ENCODE measurements around the gene QRFP.
A peak's percentile ranks its signal among the peaks of the same experiment; 100 is the strongest.
"Not testable (repeated sequence)": the region's sequence is repeated elsewhere in the genome, so short reads cannot be mapped to it uniquely, and the experiment has no call there.

The QRFP gene

DNA sequence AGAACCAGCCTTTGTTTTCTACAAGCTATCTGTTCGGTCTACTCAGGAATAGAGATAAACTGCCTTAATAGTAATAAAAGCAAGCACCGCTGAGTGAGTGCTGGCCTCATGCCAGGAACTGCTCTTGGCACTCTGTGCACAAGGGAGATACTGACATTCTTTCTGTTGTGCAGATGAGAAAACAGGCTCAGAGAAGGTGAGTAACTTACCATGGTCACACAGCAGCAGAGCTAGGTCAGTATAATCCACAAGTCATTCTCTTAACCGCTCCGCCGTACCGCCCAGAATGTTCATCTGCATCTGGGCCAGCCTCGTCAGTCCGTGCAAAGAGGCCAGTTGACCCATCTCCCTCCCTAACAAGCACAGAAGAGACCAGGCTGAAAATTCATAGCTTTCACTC is 27.4 kb downstream of the QRFP start:
- no peak for DNase-seq

DNA sequence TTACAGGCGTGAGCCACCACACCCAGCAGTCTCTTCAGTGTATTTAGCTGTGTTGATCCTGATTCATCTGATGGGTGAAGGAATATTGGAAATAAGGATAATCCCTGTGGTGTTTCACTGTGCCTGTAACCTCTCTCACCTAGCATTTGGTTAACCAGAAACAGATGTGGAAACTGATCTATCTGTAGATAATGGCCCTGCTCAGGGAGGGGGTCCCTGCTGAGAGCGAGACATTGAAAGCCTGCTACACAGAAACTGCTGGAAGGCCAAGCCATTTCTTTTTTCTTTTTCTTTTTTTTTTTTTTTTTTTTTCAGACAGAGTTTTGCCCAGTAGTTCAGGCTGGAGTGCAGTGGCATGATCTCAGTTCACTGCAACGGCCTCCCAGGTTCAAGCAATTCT is 28.4 kb downstream of the QRFP start:
- no peak for DNase-seq

DNA sequence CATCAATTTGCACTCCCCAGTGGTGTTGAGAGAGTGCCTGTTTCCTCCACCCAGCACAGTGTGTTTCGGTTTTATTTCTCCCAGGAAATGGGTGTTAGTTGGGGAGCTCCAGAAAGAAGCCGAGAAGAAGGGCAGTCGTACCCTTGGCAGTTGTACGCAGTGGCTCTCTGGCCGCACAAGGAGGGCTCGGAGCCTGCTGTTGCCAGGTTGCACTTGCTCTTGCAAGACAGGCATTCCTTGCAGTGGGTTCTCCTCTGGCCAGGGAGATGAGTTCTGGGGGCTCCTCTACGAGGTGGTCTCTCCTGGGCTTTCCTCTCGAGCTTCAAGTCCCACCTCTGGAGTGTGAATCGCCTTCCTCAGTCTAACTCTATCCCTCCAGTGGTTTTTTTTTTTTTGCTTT is 29.1 kb downstream of the QRFP start:
- no peak for DNase-seq

DNA sequence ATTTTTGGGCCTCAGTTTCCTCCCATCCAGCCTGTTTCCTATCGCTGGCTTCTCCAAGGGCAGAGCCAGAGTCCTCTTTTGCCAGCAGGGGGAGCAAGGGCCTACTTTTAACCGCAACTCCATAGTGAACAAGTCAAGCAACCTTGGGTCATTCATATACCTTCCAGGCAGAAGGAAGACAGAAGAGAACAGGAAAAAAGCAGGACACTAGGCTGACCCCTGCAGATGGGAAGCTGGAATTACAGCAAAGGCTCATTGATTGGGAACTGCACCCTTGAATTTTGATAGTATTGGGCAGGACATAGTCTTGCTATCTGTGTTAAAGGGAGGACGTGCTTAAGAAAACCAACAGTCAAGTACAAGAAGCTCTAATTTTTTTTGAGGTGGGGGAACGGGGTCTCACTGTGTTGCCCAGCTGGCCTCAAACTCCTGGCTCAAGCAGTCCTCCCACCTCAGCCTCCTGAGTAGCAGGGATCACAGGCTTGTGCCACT is 30.1 kb downstream of the QRFP start:
- peak; percentile 60 for DNase-seq

DNA sequence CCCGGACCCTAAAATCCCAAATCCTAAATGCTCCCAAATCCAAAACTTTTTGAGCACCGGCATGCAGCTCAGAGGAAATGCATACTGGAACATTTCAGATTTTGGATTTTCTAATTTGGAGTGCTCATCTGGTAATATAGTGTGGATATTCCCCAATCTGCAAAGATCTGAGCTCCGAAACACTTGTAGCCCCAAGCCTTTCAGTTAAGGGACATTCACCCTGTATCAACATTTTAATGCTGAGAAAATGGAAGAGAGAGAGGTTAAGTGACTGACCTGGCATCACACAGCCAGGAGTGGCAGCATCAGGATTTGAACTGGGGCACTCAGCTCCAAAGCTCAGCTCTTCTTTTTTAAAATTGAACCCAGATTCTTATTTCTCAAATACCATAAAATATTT is 30.7 kb downstream of the QRFP start:
- no peak for DNase-seq

DNA sequence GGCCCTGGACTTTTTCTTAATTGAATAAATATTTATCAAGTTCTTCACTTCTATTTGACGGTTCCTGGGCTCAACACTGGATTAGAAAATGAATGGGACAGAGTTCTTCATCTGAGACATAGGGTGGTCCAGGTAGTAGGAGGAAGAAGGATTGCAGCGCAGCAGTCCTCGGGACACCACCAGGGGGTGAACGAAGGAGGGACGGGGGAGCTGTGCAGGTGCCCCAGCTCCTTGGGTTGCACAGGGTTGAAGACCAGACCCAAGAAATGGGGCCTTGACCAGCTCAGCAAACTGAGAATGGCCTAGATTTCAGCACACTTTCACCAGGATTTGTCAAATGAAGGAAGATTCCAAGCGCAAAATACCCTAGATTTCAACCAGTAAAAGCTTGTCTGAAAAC is 32.1 kb downstream of the QRFP start:
- no peak for DNase-seq

DNA sequence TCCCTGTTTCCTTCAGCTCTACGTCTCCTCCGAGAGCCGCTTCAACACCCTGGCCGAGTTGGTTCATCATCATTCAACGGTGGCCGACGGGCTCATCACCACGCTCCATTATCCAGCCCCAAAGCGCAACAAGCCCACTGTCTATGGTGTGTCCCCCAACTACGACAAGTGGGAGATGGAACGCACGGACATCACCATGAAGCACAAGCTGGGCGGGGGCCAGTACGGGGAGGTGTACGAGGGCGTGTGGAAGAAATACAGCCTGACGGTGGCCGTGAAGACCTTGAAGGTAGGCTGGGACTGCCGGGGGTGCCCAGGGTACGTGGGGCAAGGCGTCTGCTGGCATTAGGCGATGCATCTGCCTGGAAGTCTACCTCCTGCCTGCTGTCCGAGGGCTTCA is 33.9 kb downstream of the QRFP start:
- no peak for DNase-seq

DNA sequence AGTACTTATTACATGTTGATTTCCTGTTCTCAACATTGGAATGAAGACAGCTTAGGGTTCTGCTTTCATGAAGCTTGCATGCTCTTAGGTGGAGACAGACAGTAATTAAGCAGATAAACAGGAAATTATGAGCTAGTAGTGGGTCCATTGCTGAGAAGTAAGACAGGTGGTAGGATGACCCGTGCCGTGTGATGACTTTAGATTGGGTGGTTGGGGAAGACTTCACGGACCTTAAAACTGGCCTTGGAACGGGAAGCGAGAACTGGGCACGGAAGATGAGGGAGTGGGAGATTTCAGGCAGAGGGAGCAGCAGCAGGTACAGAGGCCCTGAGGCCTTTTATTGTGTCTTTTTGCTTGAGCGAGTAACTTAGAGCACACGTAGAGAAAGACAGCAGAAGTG is 34.4 kb downstream of the QRFP start:
- DNase-seq = no peak

DNA sequence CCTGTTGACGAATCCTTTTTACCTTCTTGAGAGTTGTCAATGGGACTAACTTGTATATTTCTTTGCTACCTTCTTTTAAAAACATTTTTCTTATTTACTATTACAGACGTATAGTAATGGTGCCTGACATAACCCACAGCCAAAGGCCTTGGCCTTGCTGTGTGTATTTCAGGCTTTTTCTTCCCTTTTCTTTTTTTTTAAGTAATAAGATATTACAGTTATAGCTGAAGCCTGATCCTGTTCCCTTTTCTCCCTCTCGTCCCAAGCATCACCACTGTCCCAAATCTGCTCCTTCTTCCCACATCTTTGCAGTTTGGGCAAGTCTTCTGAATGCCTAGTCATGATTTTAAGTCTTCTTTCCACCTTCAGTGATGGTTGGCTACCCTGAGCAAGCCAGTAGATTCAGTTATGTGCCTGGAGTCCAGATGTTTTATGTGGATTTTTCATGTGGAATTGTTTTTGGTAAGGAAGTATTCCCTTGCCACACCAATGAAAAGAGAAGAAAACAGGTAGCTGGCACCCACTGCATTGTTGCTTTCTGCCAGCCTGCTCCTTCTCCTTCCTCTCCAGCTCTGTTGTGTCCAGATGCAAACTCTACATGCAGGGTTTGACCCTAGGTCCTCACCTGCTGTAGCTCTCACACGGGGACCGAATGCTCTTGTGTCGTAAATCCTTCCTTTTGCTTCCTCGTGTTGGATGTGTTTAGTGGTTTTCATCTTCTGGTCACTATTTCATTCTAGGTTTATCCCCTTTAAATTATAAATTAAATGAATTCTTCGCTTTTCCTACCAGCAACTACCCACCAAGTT is 35.0 kb downstream of the QRFP start:
- no peak for DNase-seq

DNA sequence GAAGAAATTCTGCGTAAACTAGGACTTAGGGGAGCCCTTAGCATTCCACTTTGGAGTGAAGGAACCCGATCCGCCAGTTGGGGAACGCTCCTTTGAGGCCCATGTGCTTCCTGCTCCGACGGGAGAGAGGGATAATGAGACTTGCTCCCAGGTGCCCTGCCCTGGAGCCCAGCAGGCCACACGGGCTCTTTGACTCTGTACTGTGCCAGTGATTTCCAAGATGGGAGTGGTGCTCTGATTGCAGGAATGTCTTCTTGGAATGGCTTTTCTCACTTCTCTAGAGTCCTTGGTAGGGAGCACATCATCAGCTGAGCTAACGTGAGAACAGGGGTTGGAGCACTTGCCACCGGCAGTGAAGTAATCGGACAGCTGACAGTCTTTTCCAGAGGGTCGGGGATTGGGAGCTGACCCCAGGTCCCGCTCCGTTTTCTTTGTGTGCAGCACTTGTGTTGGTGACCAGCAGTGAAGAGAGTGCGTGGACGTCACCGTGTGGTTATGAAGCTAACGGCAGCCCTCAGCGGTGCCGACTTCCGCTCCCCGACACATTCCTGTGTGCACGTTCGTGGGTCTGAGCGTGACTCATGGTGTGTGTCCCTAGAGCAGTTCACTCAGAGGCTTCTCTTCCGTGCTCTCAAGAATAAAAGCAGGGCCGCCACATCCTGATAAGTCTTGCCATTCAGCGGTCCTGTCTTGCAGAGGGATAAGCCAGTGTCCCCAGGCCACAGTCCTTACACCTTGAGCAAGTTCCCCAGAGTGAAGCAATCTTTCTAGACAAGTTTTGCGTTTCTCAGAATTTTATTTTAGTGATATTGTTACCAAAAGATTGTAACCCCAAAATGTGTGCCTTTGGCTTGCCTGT is 35.9 kb downstream of the QRFP start:
- DNase-seq = no peak

DNA sequence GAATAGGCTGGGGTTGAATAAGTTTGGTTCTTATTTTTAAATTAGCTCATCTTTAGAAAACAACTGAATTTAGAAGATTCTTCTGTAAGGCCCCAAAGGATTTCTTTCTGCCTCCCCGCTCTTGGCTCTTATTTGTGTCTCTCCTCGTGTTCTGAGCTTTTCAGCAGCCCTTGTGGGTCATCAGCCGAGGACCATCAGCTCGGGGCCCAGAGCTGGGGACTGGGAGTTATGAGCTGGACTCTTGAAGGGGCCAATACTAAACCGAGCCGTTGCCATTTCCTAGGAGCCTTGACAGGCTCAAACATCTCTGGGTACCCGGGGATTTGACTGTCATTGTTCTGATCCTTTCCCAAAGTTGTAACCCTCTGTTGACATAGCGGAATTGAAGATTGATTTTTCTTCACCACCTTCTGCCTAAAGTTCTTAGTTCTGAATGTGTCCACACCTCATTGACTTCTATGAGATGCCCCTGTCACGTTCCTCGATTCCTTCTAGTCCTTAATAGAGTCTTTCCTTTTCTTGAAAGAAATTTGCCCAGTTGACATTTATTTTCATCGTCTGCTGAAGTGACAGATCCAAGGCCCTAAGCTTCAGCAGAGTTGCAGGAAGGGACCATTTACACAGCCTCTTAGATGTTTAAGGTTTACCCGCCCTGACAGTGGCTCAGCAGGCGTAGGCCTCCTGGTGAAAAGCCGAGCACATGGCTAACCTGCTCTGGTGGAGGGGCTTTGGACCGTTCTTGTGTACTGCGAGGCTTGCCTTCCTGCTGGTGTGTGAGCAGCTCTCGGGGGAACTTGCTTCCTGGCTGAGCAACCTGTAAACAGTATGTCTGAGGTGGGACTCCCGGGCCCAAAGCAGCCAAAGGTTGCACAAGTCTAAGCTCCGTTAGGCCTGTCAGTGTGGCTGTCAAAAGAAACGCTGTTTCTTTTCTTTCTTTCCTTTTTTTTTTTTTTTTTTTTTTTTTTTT is 37.6 kb downstream of the QRFP start:
- DNase-seq = no peak

DNA sequence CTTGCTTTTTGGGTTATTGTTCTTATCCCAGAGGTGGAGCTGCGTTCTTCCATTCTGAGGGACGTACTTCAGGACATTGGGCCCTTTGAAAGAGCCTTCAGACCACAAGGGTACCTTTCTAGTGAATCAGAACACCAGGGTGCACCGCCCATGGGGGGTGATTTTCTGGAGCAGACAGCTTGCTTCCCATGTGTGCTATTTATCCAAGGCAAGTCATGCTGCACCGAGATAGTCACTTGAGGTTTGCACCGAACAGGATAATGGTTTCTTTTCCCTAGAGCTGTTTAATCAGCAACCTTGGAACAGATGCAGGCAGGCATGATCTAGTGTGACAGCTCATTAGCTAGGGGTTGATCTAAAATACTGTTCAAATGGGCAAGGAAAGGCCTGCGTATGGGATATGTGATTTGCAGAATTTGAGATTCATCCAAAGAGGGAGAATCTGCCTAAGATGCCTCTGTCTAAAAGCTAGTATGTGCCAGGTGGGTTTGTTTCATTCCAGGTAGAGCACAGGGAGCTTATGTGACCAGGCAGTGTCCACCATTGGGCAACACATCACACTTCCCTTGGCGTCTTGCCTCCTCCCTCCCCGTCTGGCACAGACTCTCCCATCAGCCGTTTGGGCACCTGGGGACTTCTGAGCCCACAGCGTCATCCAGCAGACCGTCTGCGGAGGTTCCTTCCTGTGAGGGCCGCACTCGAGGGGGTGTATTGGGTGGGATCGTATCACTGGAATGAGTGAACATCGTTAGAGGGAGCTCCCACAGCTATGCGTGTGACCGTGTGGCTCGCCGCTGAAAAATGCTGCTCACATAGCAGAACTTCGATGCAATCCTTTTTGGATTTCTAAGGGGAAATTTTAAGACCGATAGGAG is 38.5 kb downstream of the QRFP start:
- no peak for DNase-seq

DNA sequence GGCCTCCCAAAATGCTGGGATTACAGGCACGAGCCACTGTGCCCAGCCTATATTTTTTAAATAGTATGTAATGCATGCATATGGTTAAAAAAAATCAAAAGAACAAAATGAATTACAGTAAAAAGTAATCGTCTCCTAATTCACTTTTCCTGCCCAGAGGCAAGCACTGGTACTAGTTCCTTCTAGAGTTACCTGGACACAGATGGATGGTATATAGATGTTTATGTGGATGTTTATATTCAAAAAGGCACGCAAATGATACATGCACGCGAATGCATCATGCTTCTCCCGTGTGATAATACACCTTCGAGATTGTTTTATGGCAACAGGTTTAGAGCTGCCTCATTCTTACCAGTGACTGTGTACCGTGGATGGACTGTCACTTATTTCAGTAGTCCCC is 40.1 kb downstream of the QRFP start:
- DNase-seq = no peak

DNA sequence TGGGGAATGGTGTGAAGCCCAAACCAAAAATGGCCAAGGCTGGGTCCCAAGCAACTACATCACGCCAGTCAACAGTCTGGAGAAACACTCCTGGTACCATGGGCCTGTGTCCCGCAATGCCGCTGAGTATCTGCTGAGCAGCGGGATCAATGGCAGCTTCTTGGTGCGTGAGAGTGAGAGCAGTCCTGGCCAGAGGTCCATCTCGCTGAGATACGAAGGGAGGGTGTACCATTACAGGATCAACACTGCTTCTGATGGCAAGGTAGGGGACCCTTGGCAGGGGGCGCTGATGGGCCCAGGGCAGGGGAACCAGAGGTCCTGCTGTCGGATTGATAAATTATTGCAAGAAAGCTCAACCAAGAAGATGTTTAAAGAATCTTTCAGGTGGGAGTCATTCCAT is 41.8 kb downstream of the QRFP start:
- no peak for DNase-seq

DNA sequence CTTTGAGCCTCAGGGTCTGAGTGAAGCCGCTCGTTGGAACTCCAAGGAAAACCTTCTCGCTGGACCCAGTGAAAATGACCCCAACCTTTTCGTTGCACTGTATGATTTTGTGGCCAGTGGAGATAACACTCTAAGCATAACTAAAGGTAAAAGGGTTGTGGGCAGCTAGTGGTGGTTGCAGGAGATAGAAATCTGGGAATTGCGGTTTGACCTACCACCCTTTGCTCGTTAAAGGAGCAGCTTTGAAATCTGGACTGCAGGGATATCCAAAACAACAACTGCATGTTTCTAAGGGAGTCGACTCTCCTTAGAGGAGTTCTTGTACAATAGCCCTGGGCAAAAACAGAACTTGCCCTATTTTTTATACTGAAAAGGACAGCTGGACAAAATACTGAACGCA is 42.5 kb downstream of the QRFP start:
- DNase-seq = no peak

DNA sequence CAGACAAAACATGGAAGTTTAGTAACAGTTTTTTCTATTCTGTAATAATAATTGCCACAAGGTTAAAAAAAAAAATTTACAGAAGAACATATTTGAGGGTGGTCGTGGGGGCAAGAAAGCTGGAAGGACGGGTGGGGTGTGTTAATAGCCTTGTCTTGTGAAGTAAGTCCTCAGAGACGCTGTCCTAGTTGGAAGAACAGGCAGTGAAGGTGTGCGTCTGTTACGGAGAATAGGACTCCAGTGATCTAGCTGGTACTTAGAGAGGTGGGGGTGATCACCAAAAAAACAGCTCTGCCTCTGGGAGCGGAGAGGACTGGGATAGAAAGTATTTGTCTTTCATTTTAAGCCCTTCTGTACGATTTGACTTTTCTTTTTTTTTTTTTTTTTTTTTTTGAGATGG is 43.8 kb downstream of the QRFP start:
- no peak for DNase-seq

DNA sequence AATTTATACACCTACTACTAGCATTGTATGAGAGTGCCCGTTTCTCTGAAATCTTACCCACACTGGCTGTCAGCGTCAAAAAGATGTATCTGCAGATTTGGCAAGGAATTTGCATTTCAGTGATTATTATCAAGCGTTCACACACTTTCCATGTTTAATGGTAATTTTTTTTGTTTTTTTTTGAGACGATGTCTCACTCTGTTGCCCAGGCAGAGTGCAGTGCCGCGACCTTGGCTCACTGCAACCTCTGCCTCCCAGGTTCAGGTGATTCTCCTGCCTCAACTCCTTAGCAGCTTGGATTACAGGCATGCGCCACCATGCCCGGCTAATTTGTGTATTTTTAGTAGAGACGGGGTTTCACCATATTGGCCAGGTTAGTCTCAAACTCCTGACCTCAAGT is 47.3 kb downstream of the QRFP start:
- DNase-seq = no peak

DNA sequence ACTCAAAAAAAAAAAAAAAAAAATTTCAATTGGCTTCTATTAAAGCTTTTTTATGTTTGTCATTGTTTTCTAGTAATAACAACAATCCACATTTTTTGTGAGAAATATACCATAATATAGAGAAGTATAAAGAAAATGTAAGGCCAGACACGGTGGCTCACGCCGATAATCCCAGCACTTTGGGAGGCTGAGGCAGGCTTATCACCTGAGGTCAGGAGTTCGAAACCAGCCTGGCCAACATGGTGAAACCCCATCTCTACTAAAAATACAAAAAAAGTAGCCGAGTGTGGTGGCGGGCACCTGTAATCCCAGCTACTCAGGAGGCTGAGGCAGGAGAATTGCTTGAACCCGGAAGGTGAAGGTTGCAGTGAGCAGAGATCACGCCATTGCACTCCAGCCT is 48.1 kb downstream of the QRFP start:
- DNase-seq = not testable (repeated sequence)

DNA sequence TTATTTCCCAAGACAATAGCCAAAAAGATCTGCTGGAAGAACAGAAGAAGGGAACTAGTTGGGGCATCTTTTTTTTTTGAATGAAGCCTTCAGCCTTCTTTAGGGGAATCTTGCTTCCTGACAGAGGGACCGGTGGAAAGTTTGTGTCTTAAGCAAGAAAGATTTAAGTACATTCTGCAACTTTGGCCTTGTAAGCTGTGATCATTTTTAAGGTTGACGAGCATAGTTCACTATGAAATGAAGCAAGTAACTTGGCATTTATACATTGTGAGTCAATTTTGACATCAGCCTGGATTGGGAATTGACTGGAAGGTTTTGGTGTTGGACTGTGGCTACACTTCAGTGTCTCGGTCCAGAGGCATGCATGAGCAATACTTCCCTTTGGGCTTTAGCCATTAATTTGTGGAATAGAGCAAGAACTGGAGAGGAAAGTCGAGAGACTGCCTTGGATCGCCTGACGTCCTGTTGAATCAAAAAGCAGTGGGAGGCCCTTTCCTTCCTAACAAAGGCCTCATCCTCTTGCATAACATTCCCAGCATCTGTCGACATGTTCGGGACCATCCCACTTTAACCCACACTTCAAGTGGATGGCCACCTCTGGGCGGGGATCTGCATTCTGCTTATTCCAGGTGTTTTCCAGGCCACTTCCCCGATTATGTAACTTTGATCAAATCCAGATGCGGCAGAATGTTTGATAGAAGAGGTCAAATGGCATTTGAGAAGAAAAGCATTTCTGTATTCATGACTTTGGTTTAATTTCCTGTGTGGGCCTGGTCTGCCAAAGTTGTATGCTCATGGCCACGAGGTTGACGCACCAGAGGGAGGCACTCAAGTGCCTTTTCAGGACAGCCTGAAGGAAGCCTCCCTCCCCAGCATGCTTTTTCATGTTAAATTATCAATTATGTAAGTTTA is 49.0 kb downstream of the QRFP start:
- no peak for DNase-seq

DNA sequence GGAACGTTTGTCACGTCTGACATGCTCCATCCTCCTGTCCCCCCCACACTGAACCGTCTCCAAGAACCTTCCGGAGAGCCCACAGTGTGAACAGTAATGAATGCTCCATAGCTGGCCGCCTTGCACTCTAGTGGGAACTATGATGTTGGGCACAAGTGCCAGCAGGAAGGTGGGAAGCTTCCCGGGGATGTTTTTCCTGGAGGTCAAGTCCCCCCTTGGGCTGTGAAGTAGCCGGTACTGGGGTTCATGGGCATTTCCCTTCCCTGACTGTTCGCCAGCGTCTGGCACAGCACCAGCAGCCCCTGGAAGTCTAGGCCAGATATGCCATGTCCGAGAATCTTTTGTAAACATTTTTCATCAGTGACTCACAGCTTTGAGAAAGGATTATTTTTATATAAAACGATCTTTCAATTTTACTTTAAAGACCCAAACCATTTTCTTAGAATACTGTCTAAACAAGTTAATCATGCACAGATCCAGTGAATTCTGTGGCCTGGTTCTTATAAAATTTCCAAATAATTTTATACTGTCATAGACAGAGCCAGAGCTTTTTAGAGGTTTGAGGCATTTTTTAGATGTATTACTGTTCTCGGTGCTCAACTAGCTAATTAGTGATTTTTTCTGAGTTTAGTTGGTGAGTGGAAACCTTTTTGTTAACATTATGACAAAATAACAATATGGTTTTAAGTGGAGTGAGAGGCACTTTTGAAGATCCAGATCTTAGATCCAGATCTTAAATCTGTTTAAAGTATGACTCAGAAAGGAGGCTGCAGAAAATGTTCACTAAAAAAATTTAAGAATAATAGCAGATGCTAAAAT is 49.9 kb downstream of the QRFP start:
- DNase-seq = no peak

All from activated CD4-positive, alpha-beta T cell treated with anti-CD3 and anti-CD28 coated beads, Interleukin-2, Interleukin-6, amounts not matched to agents 100 ng/mL and 50 ng/mL, durations not matched to agents 16 hours and 8 hours (primary cell).